GM19043 (cell line): Measurements from ENCODE around the gene HS6ST3.
A peak's percentile ranks its signal among the peaks of the same experiment; 100 is the strongest.

Experiments
- ATAC-seq: cut with Tn5 transposase; IDR thresholded peaks from one replicate; pipeline ENCODE4 v1.9.1; 2021; ENCODE audit warnings: low read depth; ENCODE audit not compliant: unreplicated experiment

HS6ST3 gene

GRCh38 chr13:96193728-96194310 lies 103.9 kb downstream of the HS6ST3 start:
- no peak for ATAC-seq

- no peak for ATAC-seq
Measured at GRCh38 chr13:96198038-96198437, 108.1 kb downstream of the HS6ST3 start.

- ATAC-seq: no peak
Measured at GRCh38 chr13:96199315-96199714, 109.4 kb downstream of the HS6ST3 start.

GRCh38 chr13:96200810-96201209 lies 110.9 kb downstream of the HS6ST3 start:
- ATAC-seq: no peak

- ATAC-seq: no peak
Measured at GRCh38 chr13:96202315-96202714, 112.4 kb downstream of the HS6ST3 start.

- no peak for ATAC-seq
Measured at GRCh38 chr13:96203471-96203870, 113.6 kb downstream of the HS6ST3 start.

GRCh38 chr13:96214824-96215445 lies 125.0 kb downstream of the HS6ST3 start:
- ATAC-seq: no peak

- no peak for ATAC-seq
Measured at GRCh38 chr13:96216543-96216942, 126.6 kb downstream of the HS6ST3 start.

- no peak for ATAC-seq
Measured at GRCh38 chr13:96218475-96218874, 128.6 kb downstream of the HS6ST3 start.

GRCh38 chr13:96221471-96221870 lies 131.6 kb downstream of the HS6ST3 start:
- no peak for ATAC-seq

- no peak for ATAC-seq
Measured at GRCh38 chr13:96223231-96223630, 133.3 kb downstream of the HS6ST3 start.

- ATAC-seq: peak; percentile 69
Measured at GRCh38 chr13:96229356-96229755, 139.4 kb downstream of the HS6ST3 start.

GRCh38 chr13:96238241-96238640 lies 148.3 kb downstream of the HS6ST3 start:
- ATAC-seq: no peak

- no peak for ATAC-seq
Measured at GRCh38 chr13:96238861-96239260, 149.0 kb downstream of the HS6ST3 start.

GRCh38 chr13:96243376-96243775 lies 153.5 kb downstream of the HS6ST3 start:
- ATAC-seq: no peak

GRCh38 chr13:96248103-96248502 lies 158.2 kb downstream of the HS6ST3 start:
- ATAC-seq: no peak

- ATAC-seq: no peak
Measured at GRCh38 chr13:96248996-96249395, 159.1 kb downstream of the HS6ST3 start.

GRCh38 chr13:96252903-96253302 lies 163.0 kb downstream of the HS6ST3 start:
- no peak for ATAC-seq

GRCh38 chr13:96273196-96273595 lies 183.3 kb downstream of the HS6ST3 start:
- no peak for ATAC-seq

- no peak for ATAC-seq
Measured at GRCh38 chr13:96274046-96274445, 184.1 kb downstream of the HS6ST3 start.

GRCh38 chr13:96279904-96280303 lies 190.0 kb downstream of the HS6ST3 start:
- ATAC-seq: no peak

- ATAC-seq: no peak
Measured at GRCh38 chr13:96284971-96285370, 195.1 kb downstream of the HS6ST3 start.

- no peak for ATAC-seq
Measured at GRCh38 chr13:96285729-96286128, 195.8 kb downstream of the HS6ST3 start.
